ENCODE measurements around the gene IL6ST.
A peak's percentile ranks its signal among the peaks of the same experiment; 100 is the strongest.
"Not testable (repeated sequence)": the region's sequence is repeated elsewhere in the genome, so short reads cannot be mapped to it uniquely, and the experiment has no call there.

IL6ST gene

GRCh38 chr5:55990895-55991294 lies 3.9 kb downstream of the IL6ST start:
- Histone ChIP-seq H3K4me1 (ENCODE audit: control insufficient read depth, insufficient read depth, low read length) (peaks cover 42% of the 10 kb centered on the region), H3K36me3 (ENCODE audit: control insufficient read depth, insufficient read depth, low read length, severe bottlenecking) (peaks cover 17% of the 10 kb centered on the region), H3K4me3 (ENCODE audit: low read length) (peak overlapping the region; percentile 96)
- not testable (repeated sequence) for H3K9ac ChIP-seq (ENCODE audit: low read length); H3K27me3 ChIP-seq (replicated peaks; ENCODE audit: control insufficient read depth, insufficient read depth, low read length); DNase-seq (ENCODE audit: low read depth); H3K9me3 ChIP-seq (ENCODE audit: control insufficient read depth, low read length)

GRCh38 chr5:55989860-55990259 lies 4.9 kb downstream of the IL6ST start:
- Histone ChIP-seq H3K9ac (ENCODE audit: low read length) (peak overlapping the region; percentile 11), H3K9me3 (ENCODE audit: control insufficient read depth, low read length) (no peaks in the 10 kb centered on the region), H3K4me3 (ENCODE audit: low read length) (peak overlapping the region; percentile 62), H3K27me3 (replicated peaks; ENCODE audit: control insufficient read depth, insufficient read depth, low read length) (no peaks in the 10 kb centered on the region), H3K36me3 (ENCODE audit: control insufficient read depth, insufficient read depth, low read length, severe bottlenecking) (peaks cover 24% of the 10 kb centered on the region), H3K4me1 (ENCODE audit: control insufficient read depth, insufficient read depth, low read length) (peaks cover 36% of the 10 kb centered on the region)
- peak; percentile 37 for DNase-seq (ENCODE audit: low read depth)

- no peaks in the 10 kb centered on the region for H3K27me3 ChIP-seq (replicated peaks; ENCODE audit: control insufficient read depth, insufficient read depth, low read length)
- H3K9me3 ChIP-seq (ENCODE audit: control insufficient read depth, low read length) = no peaks in the 10 kb centered on the region
- peaks cover 36% of the 10 kb centered on the region for H3K4me1 ChIP-seq (ENCODE audit: control insufficient read depth, insufficient read depth, low read length)
- H3K36me3 ChIP-seq (ENCODE audit: control insufficient read depth, insufficient read depth, low read length, severe bottlenecking) = peaks cover 27% of the 10 kb centered on the region
- no peak for DNase-seq (ENCODE audit: low read depth)
- H3K4me3 ChIP-seq (ENCODE audit: low read length) = peak overlapping the region; percentile 62
- peak overlapping the region; percentile 11 for H3K9ac ChIP-seq (ENCODE audit: low read length)
These were observed 5.7 kb downstream of the IL6ST start for GRCh38 chr5:55988979-55989638.

GRCh38 chr5:55988428-55988827 lies 6.3 kb downstream of the IL6ST start:
- peaks cover 36% of the 10 kb centered on the region for H3K4me1 ChIP-seq (ENCODE audit: control insufficient read depth, insufficient read depth, low read length)
- H3K9me3 ChIP-seq (ENCODE audit: control insufficient read depth, low read length); H3K4me3 ChIP-seq (ENCODE audit: low read length); H3K27me3 ChIP-seq (replicated peaks; ENCODE audit: control insufficient read depth, insufficient read depth, low read length); DNase-seq (ENCODE audit: low read depth); H3K9ac ChIP-seq (ENCODE audit: low read length): not testable (repeated sequence)
- peaks cover 27% of the 10 kb centered on the region for H3K36me3 ChIP-seq (ENCODE audit: control insufficient read depth, insufficient read depth, low read length, severe bottlenecking)

GRCh38 chr5:55986931-55987330 lies 7.8 kb downstream of the IL6ST start:
- Histone ChIP-seq H3K4me1 (ENCODE audit: control insufficient read depth, insufficient read depth, low read length) (peaks cover 36% of the 10 kb centered on the region), H3K27me3 (replicated peaks; ENCODE audit: control insufficient read depth, insufficient read depth, low read length) (no peaks in the 10 kb centered on the region), H3K9ac (ENCODE audit: low read length) (no peak overlapping the region), H3K9me3 (ENCODE audit: control insufficient read depth, low read length) (no peaks in the 10 kb centered on the region), H3K4me3 (ENCODE audit: low read length) (no peak overlapping the region), H3K36me3 (ENCODE audit: control insufficient read depth, insufficient read depth, low read length, severe bottlenecking) (peaks cover 32% of the 10 kb centered on the region)
- DNase-seq (ENCODE audit: low read depth) = no peak

- Histone ChIP-seq H3K36me3 (ENCODE audit: control insufficient read depth, insufficient read depth, low read length, severe bottlenecking) (peaks cover 50% of the 10 kb centered on the region), H3K9ac (ENCODE audit: low read length) (no peak overlapping the region), H3K4me3 (ENCODE audit: low read length) (no peak overlapping the region), H3K9me3 (ENCODE audit: control insufficient read depth, low read length) (no peaks in the 10 kb centered on the region), H3K27me3 (replicated peaks; ENCODE audit: control insufficient read depth, insufficient read depth, low read length) (no peaks in the 10 kb centered on the region), H3K4me1 (ENCODE audit: control insufficient read depth, insufficient read depth, low read length) (peaks cover 25% of the 10 kb centered on the region)
- DNase-seq (ENCODE audit: low read depth) = no peak
These were observed 9.6 kb downstream of the IL6ST start for GRCh38 chr5:55985181-55985580.

GRCh38 chr5:55983986-55984385 lies 10.8 kb downstream of the IL6ST start:
- no peak overlapping the region for H3K4me3 ChIP-seq (ENCODE audit: low read length)
- DNase-seq (ENCODE audit: low read depth) = no peak
- H3K4me1 ChIP-seq (ENCODE audit: control insufficient read depth, insufficient read depth, low read length) = peaks cover 13% of the 10 kb centered on the region
- no peaks in the 10 kb centered on the region for H3K9me3 ChIP-seq (ENCODE audit: control insufficient read depth, low read length)
- no peaks in the 10 kb centered on the region for H3K27me3 ChIP-seq (replicated peaks; ENCODE audit: control insufficient read depth, insufficient read depth, low read length)
- H3K36me3 ChIP-seq (ENCODE audit: control insufficient read depth, insufficient read depth, low read length, severe bottlenecking) = peaks cover 62% of the 10 kb centered on the region
- no peak overlapping the region for H3K9ac ChIP-seq (ENCODE audit: low read length)

GRCh38 chr5:55982957-55983381 lies 11.8 kb downstream of the IL6ST start:
- peaks cover 18% of the 10 kb centered on the region for H3K4me1 ChIP-seq (ENCODE audit: control insufficient read depth, insufficient read depth, low read length)
- no peaks in the 10 kb centered on the region for H3K9me3 ChIP-seq (ENCODE audit: control insufficient read depth, low read length)
- H3K36me3 ChIP-seq (ENCODE audit: control insufficient read depth, insufficient read depth, low read length, severe bottlenecking) = peaks cover 62% of the 10 kb centered on the region
- peak overlapping the region; percentile 27 for H3K9ac ChIP-seq (ENCODE audit: low read length)
- H3K27me3 ChIP-seq (replicated peaks; ENCODE audit: control insufficient read depth, insufficient read depth, low read length) = no peaks in the 10 kb centered on the region
- DNase-seq (ENCODE audit: low read depth) = no peak
- H3K4me3 ChIP-seq (ENCODE audit: low read length) = no peak overlapping the region

GRCh38 chr5:55973296-55973695 lies 21.5 kb downstream of the IL6ST start:
- no peak overlapping the region for H3K9ac ChIP-seq (ENCODE audit: low read length)
- H3K27me3 ChIP-seq (replicated peaks; ENCODE audit: control insufficient read depth, insufficient read depth, low read length) = no peaks in the 10 kb centered on the region
- no peak overlapping the region for H3K4me3 ChIP-seq (ENCODE audit: low read length)
- peaks cover 25% of the 10 kb centered on the region for H3K4me1 ChIP-seq (ENCODE audit: control insufficient read depth, insufficient read depth, low read length)
- DNase-seq (ENCODE audit: low read depth) = no peak
- peaks cover 72% of the 10 kb centered on the region for H3K36me3 ChIP-seq (ENCODE audit: control insufficient read depth, insufficient read depth, low read length, severe bottlenecking)
- H3K9me3 ChIP-seq (ENCODE audit: control insufficient read depth, low read length) = no peaks in the 10 kb centered on the region

GRCh38 chr5:55969956-55970355 lies 24.8 kb downstream of the IL6ST start:
- H3K4me1 ChIP-seq (ENCODE audit: control insufficient read depth, insufficient read depth, low read length) = peaks cover 14% of the 10 kb centered on the region
- no peaks in the 10 kb centered on the region for H3K9me3 ChIP-seq (ENCODE audit: control insufficient read depth, low read length)
- no peaks in the 10 kb centered on the region for H3K27me3 ChIP-seq (replicated peaks; ENCODE audit: control insufficient read depth, insufficient read depth, low read length)
- peaks cover 83% of the 10 kb centered on the region for H3K36me3 ChIP-seq (ENCODE audit: control insufficient read depth, insufficient read depth, low read length, severe bottlenecking)
- H3K9ac ChIP-seq (ENCODE audit: low read length) = no peak overlapping the region
- DNase-seq (ENCODE audit: low read depth) = peak; percentile 37
- H3K4me3 ChIP-seq (ENCODE audit: low read length) = no peak overlapping the region

- Histone ChIP-seq H3K27me3 (replicated peaks; ENCODE audit: control insufficient read depth, insufficient read depth, low read length) (no peaks in the 10 kb centered on the region), H3K9me3 (ENCODE audit: control insufficient read depth, low read length) (no peaks in the 10 kb centered on the region), H3K4me3 (ENCODE audit: low read length) (no peak overlapping the region), H3K9ac (ENCODE audit: low read length) (no peak overlapping the region), H3K4me1 (ENCODE audit: control insufficient read depth, insufficient read depth, low read length) (peaks cover 14% of the 10 kb centered on the region), H3K36me3 (ENCODE audit: control insufficient read depth, insufficient read depth, low read length, severe bottlenecking) (peaks cover 86% of the 10 kb centered on the region)
- no peak for DNase-seq (ENCODE audit: low read depth)
These were observed 28.5 kb downstream of the IL6ST start for GRCh38 chr5:55966284-55966683.

- no peaks in the 10 kb centered on the region for H3K9me3 ChIP-seq (ENCODE audit: control insufficient read depth, low read length)
- H3K27me3 ChIP-seq (replicated peaks; ENCODE audit: control insufficient read depth, insufficient read depth, low read length) = no peaks in the 10 kb centered on the region
- DNase-seq (ENCODE audit: low read depth) = no peak
- no peak overlapping the region for H3K4me3 ChIP-seq (ENCODE audit: low read length)
- H3K36me3 ChIP-seq (ENCODE audit: control insufficient read depth, insufficient read depth, low read length, severe bottlenecking) = peaks cover 90% of the 10 kb centered on the region
- H3K9ac ChIP-seq (ENCODE audit: low read length) = no peak overlapping the region
- H3K4me1 ChIP-seq (ENCODE audit: control insufficient read depth, insufficient read depth, low read length) = peaks cover 14% of the 10 kb centered on the region
These were observed 29.2 kb downstream of the IL6ST start for GRCh38 chr5:55965525-55965924.
